ENCODE data around the gene HIF1AN.

The HIF1AN gene

DNA sequence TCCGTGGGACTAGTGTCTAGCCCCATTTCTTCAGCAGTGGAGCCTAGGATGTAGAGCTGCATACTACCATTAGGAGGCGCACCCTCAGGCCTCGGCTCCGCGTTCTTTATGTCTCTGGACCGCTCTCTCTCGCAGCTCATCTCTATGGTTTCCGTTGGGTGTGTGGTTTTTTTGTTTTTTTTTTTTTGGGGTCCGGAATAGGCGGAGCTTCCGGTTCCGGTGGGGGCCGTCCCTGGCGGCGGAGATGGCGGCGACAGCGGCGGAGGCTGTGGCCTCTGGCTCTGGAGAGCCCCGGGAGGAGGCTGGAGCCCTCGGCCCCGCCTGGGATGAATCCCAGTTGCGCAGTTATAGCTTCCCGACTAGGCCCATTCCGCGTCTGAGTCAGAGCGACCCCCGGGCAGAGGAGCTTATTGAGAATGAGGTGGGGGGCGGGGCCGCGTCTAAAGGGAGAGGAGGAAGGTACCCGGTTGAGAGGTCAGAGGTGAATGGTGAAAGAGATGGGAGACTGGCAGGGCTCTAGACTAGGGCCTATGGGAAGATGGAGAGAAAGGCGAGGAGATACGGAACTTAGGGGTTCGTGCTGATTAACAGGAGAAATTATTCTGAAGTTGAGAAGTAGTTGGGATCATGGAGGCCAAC lies at the start of gene HIF1AN:
HIF1AN (plus strand) TSS at position 229 of the 639 bp plus-strand sequence; CDS start at position 245, 16 bp downstream.
- DNase-seq: peak; percentile 81

DNA sequence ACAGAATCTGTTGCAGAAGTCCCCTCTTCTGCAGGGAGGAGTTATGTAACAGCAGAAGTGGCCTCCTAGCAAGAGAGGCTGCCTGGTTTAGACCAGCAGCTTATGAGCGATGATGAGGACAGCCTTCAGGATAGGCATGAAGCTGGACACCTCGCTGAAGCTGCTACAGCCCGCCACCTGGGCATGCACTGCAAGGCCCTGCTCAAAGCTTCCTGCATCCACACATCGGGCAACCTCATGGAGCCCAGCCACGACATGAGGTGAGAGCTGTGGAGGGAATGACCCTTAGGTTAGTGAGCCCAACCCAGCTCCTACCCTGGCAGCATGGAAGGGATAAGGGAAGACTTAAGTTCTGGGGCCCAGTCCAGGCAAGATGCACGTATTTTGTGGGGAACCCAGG lies 48.2 kb upstream of the HIF1AN start:
- no peak for DNase-seq

DNA sequence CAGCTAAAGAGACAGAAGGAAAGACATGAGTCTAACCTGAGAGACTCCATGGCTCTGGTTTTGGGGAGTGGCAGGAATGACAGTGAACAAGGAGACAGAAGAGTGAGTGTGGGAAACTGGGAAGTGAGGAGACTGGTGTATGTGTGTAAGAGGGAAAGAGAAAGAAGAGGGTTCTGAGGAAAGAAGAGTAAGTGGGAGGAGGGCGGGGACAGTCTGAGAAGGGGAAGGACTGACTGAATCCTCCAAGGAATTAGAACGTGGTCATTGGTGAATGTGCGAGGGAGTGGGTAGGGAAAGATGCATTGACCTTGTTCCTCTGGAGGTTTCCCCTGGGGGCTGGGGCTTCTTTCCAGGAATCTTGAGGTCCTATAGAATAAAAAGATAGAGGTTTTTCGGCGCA lies 46.3 kb upstream of the HIF1AN start:
- DNase-seq: no peak

DNA sequence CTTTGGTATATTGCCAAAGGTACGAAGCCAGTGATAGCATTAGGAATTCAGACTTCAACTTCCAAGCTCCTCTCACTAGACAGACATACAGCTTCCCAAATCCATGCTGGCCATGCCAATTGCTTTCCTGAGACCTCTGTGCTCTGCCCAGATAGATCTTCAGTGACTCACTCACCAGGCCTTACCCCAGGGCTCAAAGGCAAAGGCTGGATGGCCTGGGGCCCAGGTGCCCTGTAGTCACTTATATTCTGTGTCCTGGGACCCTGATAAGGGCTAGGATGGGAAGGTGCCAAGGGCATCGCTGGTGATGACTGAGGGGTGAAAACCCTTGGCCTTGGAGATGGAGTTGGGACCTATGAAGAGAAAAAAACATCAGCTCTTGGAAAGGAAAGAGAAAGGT lies 45.2 kb upstream of the HIF1AN start:
- DNase-seq: no peak

DNA sequence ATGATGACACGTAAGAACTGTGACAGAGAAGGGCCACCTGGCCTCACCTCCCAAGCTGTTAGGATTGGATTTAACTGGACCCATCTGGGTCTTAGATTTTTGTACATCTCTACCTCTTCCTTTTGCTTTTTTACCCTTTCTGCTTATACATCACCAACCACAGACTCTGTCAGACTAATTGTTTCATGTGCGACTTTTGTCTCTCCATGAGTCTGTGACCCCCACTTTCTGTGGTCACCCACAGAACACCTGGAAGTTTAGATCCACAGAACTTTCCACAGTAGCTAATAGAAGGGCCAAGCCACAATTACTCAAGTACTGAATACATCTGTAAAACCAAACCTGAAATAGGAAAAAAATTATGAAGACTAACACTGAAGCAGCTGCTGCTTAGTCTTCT lies 39.2 kb upstream of the HIF1AN start:
- DNase-seq: no peak

DNA sequence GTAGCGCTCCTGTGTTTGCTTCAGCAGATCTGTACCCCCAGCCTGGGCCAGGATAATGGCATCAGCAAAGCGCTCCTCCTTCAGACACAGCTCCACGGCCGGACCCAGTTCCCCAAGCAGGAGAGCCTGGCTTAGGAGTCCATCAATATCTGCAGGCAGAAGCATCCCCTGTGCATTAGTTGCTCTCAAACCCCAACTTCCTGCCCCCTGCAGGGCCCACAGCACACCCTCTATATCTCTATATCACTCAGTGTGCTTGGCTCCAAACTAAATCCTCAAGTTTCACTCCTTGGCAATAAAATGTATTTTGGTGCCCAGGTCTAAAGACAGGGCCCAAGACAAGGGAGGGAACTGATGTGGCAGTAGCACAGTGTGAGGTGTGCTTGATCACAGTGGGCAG lies 37.7 kb upstream of the HIF1AN start:
- no peak for DNase-seq

DNA sequence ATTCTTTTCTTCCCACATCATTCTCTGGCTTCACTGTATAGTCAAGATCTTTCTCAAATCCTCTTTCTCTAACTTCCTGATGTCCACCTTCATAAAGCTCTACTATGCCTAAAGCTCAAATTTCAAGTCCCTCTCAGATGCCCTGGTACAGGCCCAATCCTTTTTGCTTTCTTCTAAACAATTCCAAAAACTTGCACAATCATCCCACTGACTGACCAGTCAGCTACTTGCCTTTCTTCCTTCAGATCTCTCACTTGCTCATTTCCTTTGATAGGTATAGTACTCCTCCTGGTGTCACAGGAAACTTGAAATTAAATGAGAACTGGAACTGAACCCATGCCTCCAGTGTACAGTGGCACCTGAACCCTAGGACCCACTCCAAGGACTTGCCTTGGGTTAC lies 34.3 kb upstream of the HIF1AN start:
- no peak for DNase-seq

DNA sequence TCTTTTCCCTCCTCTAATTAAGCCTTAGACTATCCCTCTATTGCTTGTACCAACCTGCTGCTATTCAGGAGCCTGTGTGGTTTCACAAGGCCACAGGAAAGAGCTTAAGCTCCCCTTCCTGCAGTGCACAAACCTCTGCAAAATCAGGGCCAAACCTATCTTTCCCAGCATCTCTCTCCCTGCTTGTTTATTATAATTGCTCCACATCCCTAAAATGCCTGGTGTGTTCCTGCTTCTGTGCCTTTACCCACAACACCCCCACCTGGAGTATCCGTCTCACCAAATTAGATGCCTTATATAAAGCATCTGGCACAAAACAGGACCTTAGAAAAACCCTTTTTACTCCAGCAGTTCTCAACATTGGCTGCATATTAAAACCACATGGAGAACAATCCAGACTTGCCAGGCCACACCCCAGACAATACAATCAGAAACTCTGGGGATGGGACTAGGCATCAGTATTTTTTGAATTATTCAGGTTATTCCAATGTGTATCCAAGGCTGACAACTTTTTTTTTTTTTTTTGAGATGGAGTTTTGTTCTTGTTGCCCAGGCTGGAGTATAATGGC lies 32.7 kb upstream of the HIF1AN start:
- no peak for DNase-seq

DNA sequence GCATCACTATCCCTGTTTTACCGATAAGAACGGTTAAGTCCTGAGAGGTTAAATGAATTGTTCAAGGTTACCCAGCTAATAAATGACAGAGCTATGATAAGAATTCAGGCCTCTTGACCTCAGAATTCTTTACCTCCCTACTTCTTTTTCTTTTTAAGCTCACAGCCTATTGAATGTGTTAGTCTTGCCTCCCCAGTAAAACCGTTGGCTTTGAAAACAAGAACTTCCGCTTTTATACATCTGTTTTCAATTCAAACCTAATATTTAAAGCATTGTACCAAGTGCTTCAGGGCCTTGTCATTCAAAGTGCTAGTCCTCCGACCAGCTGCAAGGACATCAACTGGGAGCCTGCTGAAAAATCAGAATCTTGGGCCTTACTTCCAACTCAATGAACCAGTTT lies 31.6 kb upstream of the HIF1AN start:
- no peak for DNase-seq

DNA sequence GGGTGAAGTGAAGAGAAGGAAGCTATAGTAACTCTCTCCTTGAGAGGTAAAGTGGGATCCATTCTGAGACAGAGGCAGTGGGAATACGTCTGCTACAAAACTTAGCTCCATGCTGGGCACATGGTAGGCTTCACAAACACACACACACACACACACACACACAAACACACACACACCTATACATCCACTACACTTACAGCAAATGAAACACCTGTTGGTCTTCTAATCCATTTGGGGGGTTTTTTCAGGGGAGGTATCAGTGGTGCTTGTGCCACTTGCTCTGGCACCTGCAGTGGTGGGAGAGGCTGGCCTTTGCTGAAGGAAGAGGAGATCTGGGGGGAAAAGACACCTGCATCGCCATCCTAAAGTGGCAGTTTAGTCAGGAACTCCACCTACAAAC lies 30.6 kb upstream of the HIF1AN start:
- no peak for DNase-seq

DNA sequence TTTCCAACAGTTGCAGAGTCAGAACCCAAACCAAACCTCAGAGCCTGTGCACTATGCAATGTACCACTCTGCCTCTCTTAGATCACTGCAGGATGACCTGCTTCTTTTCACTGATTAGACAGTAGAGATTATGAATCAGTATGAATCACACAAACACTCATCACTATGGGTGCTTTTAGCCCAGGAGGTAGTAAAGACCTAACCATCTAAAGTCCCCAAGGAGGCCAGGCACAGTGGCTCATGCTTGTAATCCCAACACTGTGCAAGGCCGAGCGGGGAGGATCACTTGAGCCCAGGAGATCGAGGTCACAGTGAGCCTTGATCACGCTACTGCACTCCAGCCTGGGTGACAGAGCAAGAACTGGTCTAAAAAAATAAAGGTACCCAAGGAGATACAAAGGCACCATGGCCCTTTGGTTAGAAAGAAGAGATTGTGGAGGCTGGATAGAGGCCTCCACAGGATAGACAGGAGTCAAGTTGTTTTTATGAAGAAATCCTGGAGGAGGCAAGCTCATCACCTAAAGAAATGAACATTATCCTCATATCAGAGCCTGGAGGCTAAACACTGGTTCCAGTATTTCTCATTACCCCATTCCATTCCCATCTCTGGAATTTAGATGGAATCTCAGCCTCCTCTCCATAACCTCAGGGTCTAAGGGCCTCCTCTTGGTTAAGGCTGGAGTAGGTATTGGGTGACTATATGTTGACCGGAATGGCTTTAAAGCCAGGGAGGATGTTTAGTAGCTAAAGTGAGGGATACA lies 29.0 kb upstream of the HIF1AN start:
- DNase-seq: no peak

DNA sequence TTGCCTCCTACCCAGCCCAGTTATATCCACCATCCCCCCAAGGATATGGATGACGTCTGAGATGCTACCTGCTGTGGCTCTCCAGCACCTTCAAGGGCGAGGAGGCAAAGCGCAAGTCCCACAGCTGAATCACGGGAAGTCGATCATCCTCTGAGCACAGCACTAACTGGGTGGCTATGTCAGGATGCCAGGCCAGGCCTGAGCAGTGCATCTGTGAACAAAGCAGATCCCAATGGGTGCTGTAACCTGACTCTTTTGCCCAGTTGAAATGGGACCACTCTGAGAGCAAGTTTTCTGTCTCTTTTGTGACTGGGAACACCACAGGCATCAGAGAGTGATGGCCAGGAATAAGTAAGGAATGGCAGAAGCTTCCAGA lies 28.4 kb upstream of the HIF1AN start:
- no peak for DNase-seq

DNA sequence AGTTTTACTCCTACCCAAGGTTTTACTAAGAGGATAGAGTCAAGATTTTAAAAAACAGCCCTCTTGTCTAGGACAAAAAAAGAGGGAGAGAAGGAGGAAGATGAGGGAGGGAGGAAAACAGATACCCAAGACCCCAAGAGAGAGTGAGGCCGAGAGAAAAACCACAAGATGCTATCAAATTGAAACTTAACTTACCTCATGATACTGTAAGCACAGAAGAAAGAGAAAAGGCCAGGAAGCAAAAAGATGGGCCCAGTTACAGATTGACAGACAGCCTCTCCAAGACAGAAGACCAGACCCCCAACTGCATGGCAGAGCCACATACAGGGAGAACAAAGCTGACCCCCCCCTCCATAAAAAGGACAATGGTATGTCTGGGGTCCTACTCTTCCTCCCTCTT lies 27.5 kb upstream of the HIF1AN start:
- DNase-seq: no peak

DNA sequence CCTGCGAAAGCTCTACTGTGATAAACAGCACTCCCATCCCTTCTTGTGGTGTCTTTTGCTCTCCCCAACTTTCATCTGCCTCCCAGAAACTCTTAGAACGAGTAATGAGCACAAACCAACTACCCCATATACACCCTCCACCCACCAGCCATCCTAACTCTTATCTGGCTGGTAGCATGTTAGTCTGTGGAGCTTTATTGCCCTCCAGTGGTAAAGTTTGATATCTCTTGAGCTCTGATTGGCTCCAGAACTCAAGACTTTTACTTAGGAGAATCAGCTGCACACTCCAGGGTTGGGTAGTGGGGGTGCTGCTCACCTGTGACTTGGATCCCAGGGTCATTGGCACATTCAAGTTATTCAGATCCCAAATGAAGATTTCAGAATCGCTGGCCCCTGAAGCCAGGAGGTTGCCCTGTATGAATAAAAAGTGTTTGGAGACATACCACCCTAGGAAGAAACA lies 27.0 kb upstream of the HIF1AN start:
- DNase-seq: no peak

DNA sequence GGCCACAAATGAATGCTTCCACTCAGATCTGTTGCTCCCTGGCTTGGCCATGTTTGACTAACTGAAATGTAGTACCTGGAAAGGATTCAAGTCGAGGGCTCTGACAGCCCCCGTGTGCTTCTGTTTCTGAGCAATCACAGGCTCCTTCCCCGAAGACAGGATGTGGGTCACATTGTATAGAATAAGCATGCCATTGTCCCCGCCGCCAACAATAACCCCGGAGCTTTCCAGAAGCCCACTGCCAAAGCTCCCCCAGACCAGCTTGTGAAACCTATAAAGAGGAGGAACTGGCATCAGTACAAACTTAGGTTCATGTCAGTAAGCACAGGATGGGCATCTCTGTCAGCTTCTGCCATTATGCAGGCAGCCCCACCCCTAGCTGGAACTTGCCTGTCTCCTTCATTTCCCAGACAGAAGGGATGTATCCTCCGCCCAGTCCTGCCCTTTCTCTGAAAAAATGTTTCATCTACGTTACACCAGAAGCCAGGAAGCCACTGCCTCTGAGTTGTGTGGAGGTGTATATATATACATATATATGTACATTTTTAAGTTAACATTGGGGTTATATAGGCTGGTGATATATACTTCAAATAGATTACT lies 26.4 kb upstream of the HIF1AN start:
- no peak for DNase-seq

DNA sequence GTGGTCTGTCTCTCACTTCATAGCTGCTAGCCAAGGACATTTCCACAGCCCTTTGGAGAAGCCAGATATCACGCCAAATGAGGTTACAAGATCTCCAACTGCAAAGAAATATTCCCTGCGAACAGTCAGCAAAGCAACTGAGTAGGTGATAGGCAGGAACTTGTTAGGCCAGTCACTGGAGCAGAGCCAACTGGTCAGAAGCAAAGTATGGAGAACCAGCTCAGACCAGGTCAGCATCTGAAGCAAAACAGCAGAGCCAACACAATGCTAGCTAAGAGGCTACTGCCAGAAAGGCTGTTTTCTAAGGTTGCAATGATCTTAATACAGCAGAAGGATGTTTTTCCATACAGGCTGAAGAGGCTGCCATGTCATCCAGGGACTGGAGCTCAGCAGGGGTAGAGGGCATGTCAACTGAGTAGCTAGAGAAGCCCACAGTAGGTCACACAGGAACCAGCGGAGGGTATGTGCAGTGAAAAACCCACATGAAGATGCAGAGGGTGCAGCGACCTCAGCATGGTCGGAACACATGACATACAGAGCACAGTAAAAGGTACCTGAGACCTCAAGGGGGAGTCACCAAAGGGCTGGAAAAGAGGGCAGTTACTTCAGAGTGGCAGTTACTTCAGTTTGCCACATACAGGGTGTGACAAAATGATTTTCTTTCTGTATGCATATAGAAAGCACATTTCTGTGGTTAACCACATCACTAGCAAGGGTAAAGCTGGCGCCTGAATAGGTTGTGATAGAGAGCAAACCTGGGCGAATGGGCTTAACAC lies 25.0 kb upstream of the HIF1AN start:
- DNase-seq: no peak

DNA sequence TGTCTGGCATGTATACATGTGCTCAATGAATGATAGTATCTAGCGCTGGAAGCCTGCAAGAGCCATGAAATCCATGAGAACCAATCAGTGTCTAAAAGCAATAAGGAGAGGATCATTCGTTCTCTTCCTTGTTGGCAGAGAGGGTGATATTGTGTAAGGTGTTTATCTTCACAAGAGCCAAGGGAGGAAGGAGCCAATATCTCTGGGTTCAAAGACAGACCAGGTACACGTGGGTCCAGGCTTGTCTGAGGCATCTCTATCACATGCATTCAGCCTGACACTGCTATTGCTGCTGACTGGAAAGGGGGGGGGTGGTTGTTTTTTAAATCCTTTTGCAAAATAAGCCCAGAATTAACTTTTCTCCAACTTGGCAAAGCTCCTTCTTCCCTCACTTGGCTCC lies 20.1 kb upstream of the HIF1AN start:
- DNase-seq: no peak

DNA sequence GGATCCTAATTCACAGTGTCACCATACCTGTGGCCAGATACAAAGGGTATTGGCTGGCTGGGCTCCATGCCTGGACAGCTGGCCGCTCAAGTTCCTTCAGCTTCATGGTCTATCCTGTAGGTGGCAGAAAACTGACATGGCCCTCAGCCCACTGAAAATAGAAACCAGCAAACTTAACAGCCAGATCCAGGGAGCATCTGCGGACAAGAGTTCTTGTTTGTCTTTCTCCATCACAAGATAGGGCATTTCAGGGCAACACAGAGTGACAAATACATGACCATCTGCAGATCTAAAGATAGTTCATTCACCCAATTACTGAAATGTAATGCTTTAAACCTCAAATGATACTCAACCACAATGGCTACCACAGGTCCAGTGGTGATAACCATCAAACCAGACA lies 18.9 kb upstream of the HIF1AN start:
- DNase-seq: no peak

DNA sequence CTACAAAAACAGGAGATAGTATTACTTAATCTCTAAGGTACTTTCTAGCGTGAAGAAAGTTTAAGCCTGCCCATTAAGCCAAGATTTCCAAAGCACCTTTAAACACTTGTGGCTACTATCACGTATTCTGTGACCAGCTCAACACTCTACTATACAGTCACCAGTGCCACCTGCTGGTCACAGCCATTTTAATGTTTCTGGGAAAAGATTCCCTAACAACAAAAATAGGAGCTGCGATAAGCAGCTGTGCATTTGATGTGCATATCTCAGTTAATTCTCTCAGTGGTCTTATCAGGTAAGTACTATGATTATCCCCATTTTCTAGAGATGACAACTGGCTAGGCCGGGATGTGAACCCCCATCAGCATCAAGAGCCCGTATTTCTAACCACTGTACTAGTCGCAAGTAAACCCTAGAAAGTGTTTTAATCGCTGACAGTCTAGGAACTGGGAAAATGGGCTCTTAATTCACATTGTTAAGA lies 16.9 kb upstream of the HIF1AN start:
- DNase-seq: no peak

DNA sequence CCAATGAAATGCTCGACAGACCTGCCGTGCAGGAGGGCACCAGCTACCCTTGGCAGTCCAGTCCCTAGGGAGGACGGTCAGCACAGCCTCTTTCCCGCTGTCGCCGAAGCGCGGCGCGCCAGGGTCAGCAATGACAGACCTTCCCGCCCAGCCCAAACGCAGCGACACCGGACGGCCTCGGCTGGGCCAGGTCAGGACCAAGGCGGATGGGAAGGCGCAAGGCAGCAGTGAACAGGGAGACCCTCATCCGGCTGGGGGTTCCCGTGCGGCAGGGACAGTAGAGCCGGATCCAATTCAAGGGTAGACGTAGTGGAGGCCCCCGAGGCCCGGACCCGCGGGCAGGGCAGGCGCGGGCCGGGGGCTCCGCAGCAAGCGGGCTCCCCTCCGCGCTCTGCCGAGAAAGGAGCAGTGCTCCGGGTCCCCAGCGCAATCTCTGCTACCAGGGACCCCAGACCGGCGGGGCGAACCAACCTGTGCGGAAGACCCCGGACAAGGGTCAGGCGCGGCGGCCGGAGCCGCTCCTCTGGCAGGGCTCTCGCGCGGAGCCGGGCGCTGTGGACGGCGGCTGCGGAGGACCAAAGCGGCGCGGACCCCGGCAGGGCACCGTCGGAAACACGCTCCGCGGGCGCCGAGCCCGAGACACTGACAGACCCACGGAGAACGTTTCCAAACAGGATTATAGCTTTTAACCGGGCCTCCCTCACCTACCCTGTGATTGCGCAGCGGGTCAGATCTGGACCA lies 16.3 kb upstream of the HIF1AN start, which contains the start of gene SEC31B:
SEC31B (minus strand) TSS at position 551 of the 741 bp plus-strand sequence. CDS start 2,909 bp downstream, outside the sequence.
- DNase-seq: no peak

DNA sequence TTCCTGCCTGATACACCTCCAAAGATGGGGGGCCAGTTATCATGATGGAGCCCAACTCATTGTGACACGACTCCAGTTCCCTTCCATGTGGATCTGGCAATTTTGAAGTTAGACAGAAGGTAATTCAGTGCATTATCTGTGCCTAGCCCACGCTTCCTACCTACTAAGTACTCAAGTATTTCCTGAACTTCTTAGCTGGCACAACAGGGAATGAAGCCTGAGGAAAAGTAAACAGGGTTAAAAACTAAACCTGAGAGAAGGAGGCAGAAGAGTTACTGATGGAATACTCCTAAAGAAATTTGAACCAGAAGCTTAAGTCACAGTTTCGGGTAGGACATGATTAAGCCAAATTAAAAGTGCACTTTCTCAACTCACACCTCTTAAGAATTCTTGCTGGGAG lies 14.9 kb upstream of the HIF1AN start:
- DNase-seq: no peak

Data from NCI-H774 (cell line).